Measurements from ENCODE around the gene PLXNA4. TPM values are rescaled to one million over a fixed set of nuclear protein-coding genes. Genes with fewer than 3 reads are reported as not detected.

The PLXNA4 gene
- total RNA-seq, 1 experiment from 2014 or later = 0.11 TPM

GRCh38 chr7:132580277-132580676, 4.0 kb upstream of the PLXNA4 start:
- Histone ChIP-seq H3K36me3 (ENCODE audit: insufficient read depth, low read length, poor library complexity, severe bottlenecking) (no peaks in the 10 kb centered on the region), H3K4me1 (ENCODE audit: insufficient read depth, low read length, poor library complexity, severe bottlenecking) (peaks cover 14% of the 10 kb centered on the region), H3K27ac (ENCODE audit: low read depth, low read length, poor library complexity, severe bottlenecking) (no peak overlapping the region), H3K4me3 (ENCODE audit: low read depth, low read length, poor library complexity, severe bottlenecking) (no peak overlapping the region), H3K9me3 (ENCODE audit: low read depth, low read length, poor library complexity, severe bottlenecking) (no peaks in the 10 kb centered on the region), H3K27me3 (replicated peaks; ENCODE audit: insufficient read depth, low read depth, low read length, poor library complexity) (peaks cover 47% of the 10 kb centered on the region)
- BruUV-seq (replicated peaks) = no TSS peak
- intact Hi-C loops (cut with micrococcal nuclease; ENCODE audit: unreplicated experiment) = loop anchor here (2.0 kb wide), 2 partner anchors 261 to 635 kb away; no protein-coding TSS in a partner anchor
- ChIA-PET POLR2A (ENCODE audit: low non-redundant PET) (no interaction called here), CTCF (interaction anchor here (0.5 to 1.3 kb wide), 11 partner anchors 23 to 891 kb away, joined by 3 to 9 read pairs (median 3); no protein-coding TSS in a partner anchor)
- no peak for DNase-seq (ENCODE audit: low spot score)
- no peak for TF ChIP-seq EZH2 (IDR thresholded peaks at IDR 0.05; ENCODE audit: borderline replicate concordance, low read depth, low read length, poor library complexity, severe bottlenecking)
- TF ChIP-seq CTCF (conservative IDR thresholded peaks at IDR 0.05; ENCODE audit: low read depth, low read length) = no peak

- H3K27ac ChIP-seq (ENCODE audit: low read depth, low read length, poor library complexity, severe bottlenecking) = no peak overlapping the region
- CTCF ChIA-PET = no interaction called here
- POLR2A ChIA-PET (ENCODE audit: low non-redundant PET) = no interaction called here
- BruUV-seq (replicated peaks) = no TSS peak
- peaks cover 49% of the 10 kb centered on the region for H3K27me3 ChIP-seq (replicated peaks; ENCODE audit: insufficient read depth, low read depth, low read length, poor library complexity)
- DNase-seq (ENCODE audit: low spot score) = no peak
- TF ChIP-seq EZH2 (IDR thresholded peaks at IDR 0.05; ENCODE audit: borderline replicate concordance, low read depth, low read length, poor library complexity, severe bottlenecking) (no peak), CTCF (conservative IDR thresholded peaks at IDR 0.05; ENCODE audit: low read depth, low read length) (no peak)
- H3K9me3 ChIP-seq (ENCODE audit: low read depth, low read length, poor library complexity, severe bottlenecking) = no peaks in the 10 kb centered on the region
- intact Hi-C loops (cut with micrococcal nuclease; ENCODE audit: unreplicated experiment) = loop anchor here (5.0 kb wide), 1 partner anchor 892 kb away; no protein-coding TSS in a partner anchor
- peaks cover 16% of the 10 kb centered on the region for H3K4me1 ChIP-seq (ENCODE audit: insufficient read depth, low read length, poor library complexity, severe bottlenecking)
- H3K36me3 ChIP-seq (ENCODE audit: insufficient read depth, low read length, poor library complexity, severe bottlenecking) = no peaks in the 10 kb centered on the region
- H3K4me3 ChIP-seq (ENCODE audit: low read depth, low read length, poor library complexity, severe bottlenecking) = no peak overlapping the region
Measured at GRCh38 chr7:132579260-132579899, 3.1 kb upstream of the PLXNA4 start.

GRCh38 chr7:132578826-132579225, 2.6 kb upstream of the PLXNA4 start:
- POLR2A ChIA-PET (ENCODE audit: low non-redundant PET) = interaction anchor here (0.7 kb wide), 1 partner anchor 1112 kb away, joined by 3 read pairs; no protein-coding TSS in a partner anchor
- no peak overlapping the region for H3K4me3 ChIP-seq (ENCODE audit: low read depth, low read length, poor library complexity, severe bottlenecking)
- peaks cover 55% of the 10 kb centered on the region for H3K27me3 ChIP-seq (replicated peaks; ENCODE audit: insufficient read depth, low read depth, low read length, poor library complexity)
- TF ChIP-seq CTCF (conservative IDR thresholded peaks at IDR 0.05; ENCODE audit: low read depth, low read length) (no peak), EZH2 (IDR thresholded peaks at IDR 0.05; ENCODE audit: borderline replicate concordance, low read depth, low read length, poor library complexity, severe bottlenecking) (no peak)
- no peak for DNase-seq (ENCODE audit: low spot score)
- no peaks in the 10 kb centered on the region for H3K9me3 ChIP-seq (ENCODE audit: low read depth, low read length, poor library complexity, severe bottlenecking)
- intact Hi-C loops (cut with micrococcal nuclease; ENCODE audit: unreplicated experiment) = loop anchor here (5.0 kb wide), 1 partner anchor 892 kb away; no protein-coding TSS in a partner anchor
- CTCF ChIA-PET = no interaction called here
- no peaks in the 10 kb centered on the region for H3K36me3 ChIP-seq (ENCODE audit: insufficient read depth, low read length, poor library complexity, severe bottlenecking)
- BruUV-seq (replicated peaks) = no TSS peak
- H3K27ac ChIP-seq (ENCODE audit: low read depth, low read length, poor library complexity, severe bottlenecking) = no peak overlapping the region
- peaks cover 16% of the 10 kb centered on the region for H3K4me1 ChIP-seq (ENCODE audit: insufficient read depth, low read length, poor library complexity, severe bottlenecking)

Measured in A673 (cell line).